LNCaP clone FGC (cell line): ENCODE data around the gene TBC1D10A.

Experiments used
- DNase-seq: peaks from one replicate; pipeline ENCODE4 v3.0.0-alpha.2; 2011; ENCODE audit warnings: low read depth
- H3K4me3 ChIP-seq: 2 replicates; pipeline ENCODE4 v1.5.1; 2011; ENCODE audit warnings: mild to moderate bottlenecking, low read depth, low read length, control low read depth
- TF ChIP-seq, protein P1 (sequence below): IDR thresholded peaks from 2 replicates; pipeline ENCODE4 v1.5.1; 2012; ENCODE audit warnings: mild to moderate bottlenecking; ENCODE audit not compliant: control insufficient read depth, insufficient read depth; ENCODE audit errors: extremely low read depth

The TBC1D10A gene

DNA sequence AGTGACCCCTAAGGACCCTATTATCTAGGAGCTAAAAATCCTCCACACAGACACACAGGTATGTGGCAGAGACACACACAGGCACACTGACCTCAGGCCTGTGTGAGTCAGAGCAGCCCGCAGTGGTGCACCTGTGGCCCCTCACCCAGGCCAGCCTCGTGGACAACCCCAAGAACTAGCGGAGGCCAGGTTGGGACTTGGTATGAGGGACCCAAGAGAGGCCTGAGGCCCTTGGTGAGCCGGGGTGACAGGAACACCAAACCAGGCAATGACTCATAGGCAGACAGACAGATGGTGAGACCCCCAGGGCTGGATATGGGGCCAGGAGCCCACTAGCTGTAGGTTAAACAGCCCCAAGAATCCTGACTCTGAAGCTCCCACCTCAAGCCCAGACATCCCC is 43.4 kb downstream of the TBC1D10A start:
- H3K4me3 ChIP-seq, result no peak overlapping the region
- no peak for DNase-seq
- TF ChIP-seq, protein P1, sequence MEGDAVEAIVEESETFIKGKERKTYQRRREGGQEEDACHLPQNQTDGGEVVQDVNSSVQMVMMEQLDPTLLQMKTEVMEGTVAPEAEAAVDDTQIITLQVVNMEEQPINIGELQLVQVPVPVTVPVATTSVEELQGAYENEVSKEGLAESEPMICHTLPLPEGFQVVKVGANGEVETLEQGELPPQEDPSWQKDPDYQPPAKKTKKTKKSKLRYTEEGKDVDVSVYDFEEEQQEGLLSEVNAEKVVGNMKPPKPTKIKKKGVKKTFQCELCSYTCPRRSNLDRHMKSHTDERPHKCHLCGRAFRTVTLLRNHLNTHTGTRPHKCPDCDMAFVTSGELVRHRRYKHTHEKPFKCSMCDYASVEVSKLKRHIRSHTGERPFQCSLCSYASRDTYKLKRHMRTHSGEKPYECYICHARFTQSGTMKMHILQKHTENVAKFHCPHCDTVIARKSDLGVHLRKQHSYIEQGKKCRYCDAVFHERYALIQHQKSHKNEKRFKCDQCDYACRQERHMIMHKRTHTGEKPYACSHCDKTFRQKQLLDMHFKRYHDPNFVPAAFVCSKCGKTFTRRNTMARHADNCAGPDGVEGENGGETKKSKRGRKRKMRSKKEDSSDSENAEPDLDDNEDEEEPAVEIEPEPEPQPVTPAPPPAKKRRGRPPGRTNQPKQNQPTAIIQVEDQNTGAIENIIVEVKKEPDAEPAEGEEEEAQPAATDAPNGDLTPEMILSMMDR, result no peak

DNA sequence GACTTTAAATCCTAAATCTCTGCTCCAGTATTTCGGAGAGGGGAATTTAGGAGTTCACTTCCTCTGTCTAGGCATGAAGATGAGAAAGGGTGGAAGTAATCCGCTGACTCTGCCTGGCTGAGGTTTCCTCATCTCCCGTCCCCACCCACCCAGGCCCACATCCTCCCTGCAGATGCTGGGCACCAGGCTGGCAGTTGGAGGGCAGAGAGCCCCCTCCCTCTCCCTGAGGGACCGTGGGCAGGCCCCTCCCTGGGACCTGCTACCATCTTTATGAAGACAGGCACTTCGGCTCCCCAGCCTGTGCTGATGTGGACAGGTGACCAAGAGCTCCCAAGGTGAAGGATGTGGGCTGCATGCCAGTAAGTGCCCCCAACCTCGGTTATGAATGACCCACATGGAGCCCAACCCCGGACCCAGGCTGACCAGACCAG is 44.1 kb downstream of the TBC1D10A start:
- no peak overlapping the region for H3K4me3 ChIP-seq
- TF ChIP-seq, protein P1, result no peak
- DNase-seq, result no peak

DNA sequence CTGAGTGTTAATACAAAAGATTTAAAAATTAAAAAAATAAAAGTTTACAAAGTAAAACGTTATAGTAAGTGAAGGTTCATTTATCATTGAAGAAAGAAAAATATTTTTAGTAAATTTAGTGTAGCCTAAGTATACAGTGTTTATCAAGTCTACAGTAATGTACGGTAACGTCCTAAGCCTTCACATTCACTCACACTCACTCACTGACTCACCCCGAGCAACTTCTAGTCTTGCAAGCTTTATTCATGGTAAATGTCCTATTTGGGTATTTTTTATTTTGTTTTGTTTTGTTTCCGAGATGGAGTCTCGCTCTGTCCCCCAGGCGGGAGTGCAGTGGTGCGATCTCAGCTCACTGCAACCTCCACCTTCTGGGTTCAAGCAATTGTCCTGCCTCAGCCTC is 46.2 kb downstream of the TBC1D10A start:
- no peak for DNase-seq
- TF ChIP-seq, protein P1, result no peak
- H3K4me3 ChIP-seq, result no peak overlapping the region

DNA sequence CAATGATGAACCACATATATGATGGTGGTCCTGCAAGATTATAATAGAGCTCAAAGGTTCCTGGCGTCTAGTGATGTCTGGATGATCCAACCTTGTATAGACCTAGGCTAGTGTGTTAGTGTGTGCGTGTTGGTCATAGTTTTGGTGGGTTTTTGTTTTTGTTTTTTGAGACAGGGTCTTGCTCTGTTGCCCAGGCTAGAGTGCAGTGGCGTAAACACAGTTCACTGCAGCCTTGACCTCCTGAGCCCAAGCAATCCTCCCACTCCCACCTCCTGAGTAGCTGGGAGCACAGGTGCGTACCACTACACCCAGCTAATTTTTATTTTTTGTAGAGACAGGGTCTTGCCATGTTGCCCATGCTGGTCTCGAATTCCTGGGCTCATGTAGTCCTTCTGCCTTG is 46.8 kb downstream of the TBC1D10A start:
- H3K4me3 ChIP-seq, result no peak overlapping the region
- TF ChIP-seq, protein P1, result no peak
- no peak for DNase-seq

DNA sequence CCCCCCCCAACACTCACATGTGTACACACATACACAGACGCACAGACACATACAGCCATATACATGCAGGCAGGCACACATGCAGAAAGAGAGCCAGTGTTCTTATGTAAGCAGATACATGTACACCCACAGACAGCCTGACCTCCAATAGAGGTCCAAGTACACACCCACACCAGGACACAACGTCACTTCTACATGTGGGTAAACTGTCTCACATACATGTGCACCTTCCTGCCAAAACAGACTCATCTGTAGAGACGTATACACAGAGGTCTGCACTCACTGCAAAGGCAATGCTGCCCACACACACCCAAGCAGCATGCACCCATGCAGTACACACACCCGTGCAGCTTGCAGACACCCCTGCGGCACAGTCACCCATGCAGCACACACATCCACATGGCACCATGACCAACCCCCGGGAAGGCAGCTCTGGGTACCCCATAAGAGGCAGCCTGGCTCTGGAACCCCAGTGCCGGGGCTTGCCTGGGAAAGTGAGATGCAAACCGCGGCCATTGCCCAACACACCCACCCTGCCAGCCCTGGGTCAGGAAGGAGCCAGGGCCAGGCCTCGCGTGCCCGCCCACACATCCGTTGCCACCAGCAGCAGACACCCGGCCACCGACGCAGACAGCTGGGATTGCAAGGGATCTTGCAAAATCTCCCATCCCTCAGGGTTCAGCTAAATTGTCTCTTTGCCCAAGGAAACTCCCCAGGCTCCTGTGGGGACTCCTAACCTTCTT is 47.5 kb downstream of the TBC1D10A start:
- no peak overlapping the region for H3K4me3 ChIP-seq
- TF ChIP-seq, protein P1, result no peak
- no peak for DNase-seq

DNA sequence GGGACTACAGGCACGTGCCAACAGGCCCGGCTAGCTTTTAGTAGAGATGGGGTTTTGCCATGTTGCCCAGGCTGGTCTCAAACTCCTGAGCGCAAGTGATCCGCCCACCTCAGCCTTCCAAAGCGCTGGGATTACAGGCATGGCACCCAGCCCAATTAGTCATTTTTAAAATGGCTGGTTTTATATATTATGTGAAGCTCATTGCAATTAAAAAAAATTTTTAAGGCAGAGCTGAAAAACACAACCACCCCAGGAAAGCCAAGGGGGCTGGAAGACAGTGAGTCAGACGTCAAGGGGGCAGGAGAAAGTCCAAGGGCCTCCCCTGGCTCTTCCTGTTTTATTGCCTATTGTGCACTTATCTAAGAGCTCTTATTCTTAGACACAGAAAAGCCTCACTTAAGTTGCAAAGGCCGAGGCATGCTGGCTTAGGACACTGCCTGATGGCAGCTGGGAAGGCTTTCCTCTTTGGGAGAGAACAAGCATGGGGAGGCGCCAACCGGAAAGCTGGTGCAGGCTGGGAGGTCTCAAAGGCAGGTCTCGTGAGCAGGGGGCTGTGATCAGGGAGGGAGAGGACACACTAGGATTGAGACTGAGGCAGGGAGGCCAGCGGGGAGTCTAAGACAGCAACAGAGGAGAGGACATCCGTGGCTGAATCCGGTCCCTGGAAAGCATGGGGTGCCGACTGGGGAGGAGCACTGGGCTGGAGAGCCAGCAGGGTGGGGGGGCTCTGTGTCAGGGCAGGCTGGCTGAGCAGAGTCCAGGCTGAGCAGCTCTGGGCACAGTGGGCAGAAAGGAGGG is 49.0 kb downstream of the TBC1D10A start:
- no peak for DNase-seq
- TF ChIP-seq, protein P1, result no peak
- H3K4me3 ChIP-seq, result no peak overlapping the region
